Upper lobe of right lung (tissue), 1 donor: Measurements from ENCODE around the gene GRAMD1A. TPM values are rescaled to one million over a fixed set of nuclear protein-coding genes. Genes with fewer than 3 reads are reported as not detected.

Source experiments
- ATAC-seq: fragments of 200-7000 bp; cut with Tn5 transposase; one replicate; pipeline ENCODE4 v1.9.1; 2020; ENCODE audit warnings: mild to moderate bottlenecking, moderate library complexity
- DNase-seq: peaks from one replicate; pipeline ENCODE4 v3.0.0-alpha.2; 2020
- H3K27ac ChIP-seq: fragments of 200-600 bp; one replicate; pipeline ENCODE4 v1.8.0; 2022
- H3K27me3 ChIP-seq: fragments of 200-600 bp; one replicate; pipeline ENCODE4 v1.8.0; 2022; ENCODE audit warnings: mild to moderate bottlenecking
- H3K36me3 ChIP-seq: fragments of 200-600 bp; one replicate; pipeline ENCODE4 v1.8.0; 2022
- H3K4me1 ChIP-seq: fragments of 200-600 bp; one replicate; pipeline ENCODE4 v1.8.0; 2022
- H3K4me3 ChIP-seq: fragments of 200-600 bp; one replicate; pipeline ENCODE4 v1.8.0; 2022; ENCODE audit warnings: mild to moderate bottlenecking
- H3K9me3 ChIP-seq: fragments of 200-600 bp; one replicate; pipeline ENCODE4 v1.8.0; 2022
- CTCF ChIP-seq: fragments of 200-600 bp; IDR thresholded peaks from one replicate; pipeline ENCODE4 v1.8.0; 2022; ENCODE audit warnings: antibody characterized with exemption
- intact Hi-C: fragments of 100-400 bp; cut with DNase I; formaldehyde crosslinking; loops from one replicate; pipeline ENCODE4 v1.11.0; 2022
- total RNA-seq: library from RNA; stranded (reverse); fragmentation: NEBNext Ultra II Directional; extraction: Animal tissue kit (Norgen Biotek cat#: 25700); gene quantifications from one replicate; pipeline ENCODE4 v1.2.1, GENCODE V29; 2021
- donor health status: DM: no; HTN: yes; CAD: no; lungs with severe emphysema.

GRAMD1A gene
- total RNA-seq, 1 donor from 2014 or later: 107 TPM

DNA sequence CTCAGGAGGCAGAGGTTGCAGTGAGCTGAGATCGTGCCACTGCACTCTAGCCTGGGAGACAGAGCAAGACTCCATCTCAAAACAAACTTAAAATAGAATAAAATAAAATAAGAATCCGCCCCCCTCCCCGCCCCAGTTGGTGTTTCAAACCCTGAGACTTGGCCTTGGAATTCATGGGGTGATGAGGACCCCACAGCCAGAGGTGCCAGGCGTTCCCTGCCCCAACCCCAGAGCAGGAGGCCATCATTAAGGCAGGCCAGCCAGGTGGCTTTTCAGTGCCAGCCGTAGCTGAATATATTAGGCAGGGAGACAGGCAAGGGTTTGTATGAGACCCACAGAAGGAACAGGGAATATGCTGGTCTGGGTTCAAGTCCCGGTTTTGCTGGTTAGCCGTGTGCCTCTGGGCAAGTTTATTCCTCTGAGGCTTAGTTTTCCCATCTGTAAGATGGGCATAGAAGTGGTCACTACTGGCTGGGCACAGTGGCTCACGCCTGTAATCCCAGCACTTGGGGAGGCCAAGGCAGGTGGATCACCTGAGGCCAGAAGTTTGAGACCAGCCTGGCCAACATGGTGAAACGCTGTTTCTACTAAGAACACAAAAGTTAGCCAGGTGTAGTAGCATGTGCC is 53.7 kb downstream of the GRAMD1A start:
- intact Hi-C loops: no loop called here
- Histone ChIP-seq H3K27ac (no peak overlapping the region), H3K4me3 (no peak overlapping the region), H3K36me3 (no peaks in the 10 kb centered on the region), H3K4me1 (no peaks in the 10 kb centered on the region), H3K9me3 (no peaks in the 10 kb centered on the region), H3K27me3 (no peaks in the 10 kb centered on the region)
- no peak for TF ChIP-seq CTCF
- DNase-seq: no peak
- ATAC-seq: no peak

DNA sequence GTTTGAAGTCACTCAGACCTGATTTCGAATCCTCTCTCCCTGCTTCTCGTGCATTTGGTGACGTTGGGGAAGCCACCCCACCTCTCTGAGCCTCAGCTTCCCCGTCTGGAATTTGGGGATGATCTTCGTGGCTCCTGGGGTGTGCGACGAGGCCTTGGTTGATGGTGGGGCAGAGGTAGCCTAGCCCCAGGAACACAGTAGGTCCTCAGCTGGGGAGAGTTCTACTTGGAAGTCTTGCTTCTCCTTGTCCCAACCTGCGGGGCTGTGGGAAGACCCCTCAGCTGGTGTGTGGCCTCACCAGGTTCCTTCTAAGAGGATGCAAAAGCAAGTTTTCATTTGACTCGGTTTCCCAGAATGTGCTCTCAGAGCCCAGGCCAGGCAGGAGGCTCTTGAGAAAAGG is 54.5 kb downstream of the GRAMD1A start:
- intact Hi-C loops: no loop called here
- ATAC-seq (no peak), DNase-seq (no peak)
- no peak overlapping the region for H3K27ac ChIP-seq
- no peaks in the 10 kb centered on the region for H3K9me3 ChIP-seq
- no peak overlapping the region for H3K4me3 ChIP-seq
- H3K27me3 ChIP-seq: no peaks in the 10 kb centered on the region
- H3K36me3 ChIP-seq: no peaks in the 10 kb centered on the region
- no peaks in the 10 kb centered on the region for H3K4me1 ChIP-seq
- no peak for TF ChIP-seq CTCF

- Histone ChIP-seq H3K27me3 (no peaks in the 10 kb centered on the region), H3K4me1 (no peaks in the 10 kb centered on the region), H3K27ac (no peak overlapping the region), H3K9me3 (no peaks in the 10 kb centered on the region), H3K36me3 (no peaks in the 10 kb centered on the region), H3K4me3 (no peak overlapping the region)
- ATAC-seq: no peak
- DNase-seq: no peak
- TF ChIP-seq CTCF: peak; percentile 7
- intact Hi-C loops: no loop called here
Observed at GRCh38 chr19:35055715-35056179, 55.6 kb downstream of the GRAMD1A start.

DNA sequence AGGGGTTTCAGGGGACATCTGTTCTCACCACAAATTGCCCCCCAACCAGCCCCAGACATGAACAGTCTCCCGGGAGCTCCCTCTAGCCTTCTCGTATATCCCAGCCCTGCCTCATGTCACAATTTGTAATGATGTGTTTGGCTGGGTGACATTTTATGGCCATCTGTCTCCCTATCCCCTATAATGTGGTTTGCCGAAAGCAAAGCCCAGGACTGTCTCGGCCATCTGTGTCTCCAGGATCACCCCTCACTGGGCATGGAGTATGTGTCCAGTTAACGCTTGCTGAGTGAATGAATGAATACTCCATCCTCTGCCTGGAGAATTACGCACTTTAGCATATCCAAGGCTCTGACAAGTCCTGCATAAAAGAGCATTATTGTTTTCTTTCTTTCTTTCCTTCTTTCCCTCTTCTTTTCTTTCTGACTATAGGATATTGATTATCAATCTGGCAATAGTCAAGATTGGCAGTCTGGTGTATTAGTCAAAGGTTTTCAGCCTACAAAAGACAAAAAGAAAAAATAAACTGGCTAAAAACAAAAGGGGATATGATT is 56.5 kb downstream of the GRAMD1A start:
- no peaks in the 10 kb centered on the region for H3K9me3 ChIP-seq
- no peak overlapping the region for H3K27ac ChIP-seq
- no peaks in the 10 kb centered on the region for H3K27me3 ChIP-seq
- no peak overlapping the region for H3K4me3 ChIP-seq
- TF ChIP-seq CTCF: no peak
- ATAC-seq (no peak), DNase-seq (no peak)
- intact Hi-C loops: no loop called here
- no peaks in the 10 kb centered on the region for H3K4me1 ChIP-seq
- H3K36me3 ChIP-seq: no peaks in the 10 kb centered on the region

GRCh38 chr19:35058370-35058769 is 58.2 kb downstream of the GRAMD1A start:
- ATAC-seq: no peak
- Histone ChIP-seq H3K4me3 (no peak overlapping the region), H3K27me3 (no peaks in the 10 kb centered on the region), H3K36me3 (no peaks in the 10 kb centered on the region), H3K4me1 (no peaks in the 10 kb centered on the region), H3K9me3 (no peaks in the 10 kb centered on the region), H3K27ac (no peak overlapping the region)
- no peak for DNase-seq
- TF ChIP-seq CTCF: no peak
- intact Hi-C loops: no loop called here
